Spleen (tissue), 7 donors: ENCODE measurements around the gene TMED9.

Experiments used
- CTCF ChIP-seq, 11 experiments: fragments of 200-600 bp in 7 of 11; fragments of 450-650 bp in 4 of 11; sonication (generic) in 4 of 11; IDR thresholded peaks in 8 of 11; conservative IDR thresholded peaks in 3 of 11; 1 replicate in 7 of 11; 2 replicates in 4 of 11; pipeline versions ENCODE4 v1.4.0 to v1.8.0; 2016 to 2021; ENCODE audit warnings: antibody characterized with exemption in 11 of 11, inconsistent platforms in 4 of 11, mild to moderate bottlenecking in 1 of 11
- POLR2A ChIP-seq, 3 donors: fragments of 450-650 bp; IDR thresholded peaks; one replicate each; pipeline ENCODE4 v1.5.1; 2017; ENCODE audit warnings: antibody characterized with exemption in 3 of 3, mild to moderate bottlenecking in 1 of 3
- donor health status: DM: no; HTN: no; CAD: no; lungs with moderate emphysema.
- donor health status: DM: no; HTN: no; CAD: no.
- donor health status: DM: no; HTN: no; CAD: no.

- no peak for TF ChIP-seq POLR2A (IDR thresholded peaks at IDR 0.05)
- TF ChIP-seq CTCF (IDR thresholded peaks at IDR 0.05 in 8 of 11, conservative IDR thresholded peaks at IDR 0.05 in 3 of 11) = no peak
Measured at GRCh38 chr5:177612215-177612673, 20.2 kb downstream of the TMED9 start.
